Measurements from ENCODE around the gene UPK2.
A peak's percentile ranks its signal among the peaks of the same experiment; 100 is the strongest.

Gene UPK2

GRCh38 chr11:118956094-118956846 lies at the start of gene UPK2:
UPK2 (plus strand) TSS chr11:118956298; CDS start chr11:118956351, 53 bp downstream.
- DNase-seq: peak; percentile 89

- DNase-seq: peak; percentile 92
These were observed 48.8 kb upstream of the UPK2 start for GRCh38 chr11:118907051-118908042.

DNA sequence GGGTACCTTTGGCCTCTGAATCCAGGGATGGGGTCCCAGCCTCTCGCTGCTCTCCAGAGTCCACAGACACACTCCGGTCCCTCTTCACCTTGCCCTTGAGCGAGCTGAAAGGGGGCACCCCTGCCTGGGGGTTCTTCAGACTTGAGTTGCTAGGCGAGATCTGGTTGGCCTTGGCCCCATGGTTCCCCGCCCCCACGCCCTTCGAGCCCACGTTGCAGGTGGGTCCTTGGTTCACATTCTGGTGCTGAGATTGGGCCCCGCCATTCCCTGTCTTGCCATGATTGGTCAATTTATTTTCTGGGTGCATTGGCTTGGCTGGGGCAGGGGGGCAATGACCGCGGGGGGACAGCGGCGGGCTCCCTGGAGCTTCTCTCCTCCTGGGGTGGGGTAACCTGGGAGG lies 47.8 kb upstream of the UPK2 start:
- no peak for DNase-seq

- DNase-seq: no peak
These were observed 47.0 kb upstream of the UPK2 start for GRCh38 chr11:118908901-118909618.

- DNase-seq: no peak
These were observed 46.3 kb upstream of the UPK2 start for GRCh38 chr11:118909619-118910308.

DNA sequence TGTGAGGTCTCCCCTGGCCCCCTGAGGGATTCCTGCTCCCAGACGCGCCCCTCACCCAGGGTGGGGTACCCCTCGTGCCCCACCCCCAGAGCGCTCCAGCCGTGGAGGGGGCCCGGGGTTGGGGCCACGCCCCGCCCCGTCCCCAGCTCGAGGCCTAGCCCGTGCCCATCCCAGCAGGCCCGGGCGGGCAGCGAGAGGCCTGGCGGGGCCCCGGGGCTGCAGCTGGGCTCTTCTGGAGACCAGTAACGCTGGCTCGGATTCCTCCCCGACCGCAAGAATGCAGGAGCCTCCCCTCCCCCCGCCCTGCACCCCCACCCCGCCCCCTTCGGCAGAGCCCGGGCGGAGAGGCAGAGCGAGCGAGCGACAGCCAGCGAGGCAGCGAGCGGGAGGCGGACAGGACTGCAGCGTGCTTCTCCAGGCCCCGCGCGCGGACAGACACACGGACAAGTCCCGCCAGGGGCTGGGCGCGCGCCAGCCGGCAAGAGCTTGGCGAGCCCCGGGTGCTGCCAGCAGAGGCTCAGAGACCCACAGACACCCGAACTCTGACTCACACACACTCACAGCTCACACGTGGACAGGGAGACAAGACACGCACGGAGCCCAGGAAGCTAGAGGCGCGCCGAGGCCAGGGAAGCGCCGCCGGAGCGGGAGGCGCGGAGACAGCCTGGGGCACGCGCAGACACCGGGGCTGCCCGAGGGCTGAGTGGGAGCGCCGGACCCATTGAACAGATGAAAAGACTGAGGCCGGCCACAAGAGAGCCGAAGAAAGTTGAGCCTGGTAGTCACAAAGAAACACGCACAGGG lies 45.6 kb upstream of the UPK2 start:
- DNase-seq: peak; percentile 66

DNA sequence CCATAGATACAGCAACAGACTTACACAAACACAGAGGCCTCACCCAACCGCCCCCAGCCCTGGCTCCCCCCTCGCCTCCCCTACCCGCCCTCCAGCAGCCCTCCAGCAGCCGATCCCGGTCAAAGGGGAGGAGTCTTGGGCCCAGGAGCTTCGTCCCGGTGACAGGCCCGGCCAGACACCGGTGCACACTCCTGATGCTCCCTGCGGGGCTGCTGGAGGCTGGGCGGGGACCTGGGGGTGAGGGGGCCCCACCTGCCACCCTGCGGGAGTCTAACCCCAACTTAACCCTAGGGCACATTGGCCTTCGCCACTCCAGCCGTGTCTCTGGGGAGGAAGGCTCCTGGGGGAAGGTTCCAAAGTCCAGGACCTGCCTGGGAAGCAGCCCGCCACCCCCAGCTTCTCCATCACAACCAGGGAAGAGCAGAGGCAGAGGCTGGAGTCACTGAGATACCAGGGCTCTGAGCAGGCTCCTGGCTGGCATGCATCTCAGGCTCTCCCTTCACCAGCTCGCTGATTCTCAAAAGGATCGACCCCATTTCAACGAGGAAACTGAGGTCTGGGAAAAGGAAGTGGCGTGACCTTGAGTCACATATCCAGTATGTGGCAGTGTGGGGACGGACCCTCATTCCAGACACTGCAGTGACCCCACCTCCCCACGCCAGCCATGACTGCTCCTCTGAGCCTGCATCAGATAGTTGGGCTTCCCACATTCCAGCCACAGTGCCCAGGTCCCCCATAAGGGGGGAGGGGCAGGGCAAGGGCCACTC lies 44.8 kb upstream of the UPK2 start:
- no peak for DNase-seq

GRCh38 chr11:118911880-118912741 lies 44.0 kb upstream of the UPK2 start:
- DNase-seq: peak; percentile 74

DNA sequence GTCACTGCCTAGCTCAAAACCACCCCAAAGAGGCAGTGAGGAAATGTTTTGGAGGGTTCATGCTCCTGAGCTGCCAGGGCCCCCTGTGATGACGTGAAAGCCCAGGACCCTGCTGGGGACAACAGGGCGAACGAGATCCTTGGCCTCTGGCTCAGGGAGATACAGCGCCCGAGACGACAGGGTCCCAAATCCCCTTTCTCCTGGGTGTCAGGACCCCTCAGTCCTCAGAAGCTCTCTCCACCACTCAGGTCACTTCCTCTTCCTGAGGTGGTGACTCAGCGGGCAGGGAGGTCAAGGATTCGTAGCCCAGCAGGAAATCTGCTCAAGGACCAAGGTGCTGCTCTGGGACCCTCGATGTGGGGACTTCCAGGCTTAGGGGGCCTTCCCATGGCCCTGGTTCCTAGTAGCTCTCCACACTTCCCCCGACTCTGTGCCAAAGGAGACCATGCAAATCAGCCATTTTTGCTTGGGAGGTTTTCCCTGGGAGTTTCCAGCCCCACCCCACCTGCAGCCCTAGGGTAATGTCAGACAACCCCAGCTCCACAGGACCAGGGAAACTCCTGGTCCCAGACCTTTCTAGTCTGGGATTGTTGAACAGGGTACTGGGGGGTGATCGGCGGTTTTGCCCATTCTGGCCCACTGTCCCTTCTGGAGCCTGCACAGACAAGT lies 43.2 kb upstream of the UPK2 start:
- DNase-seq: peak; percentile 48

GRCh38 chr11:118913411-118914125 lies 42.5 kb upstream of the UPK2 start:
- DNase-seq: peak; percentile 80

DNA sequence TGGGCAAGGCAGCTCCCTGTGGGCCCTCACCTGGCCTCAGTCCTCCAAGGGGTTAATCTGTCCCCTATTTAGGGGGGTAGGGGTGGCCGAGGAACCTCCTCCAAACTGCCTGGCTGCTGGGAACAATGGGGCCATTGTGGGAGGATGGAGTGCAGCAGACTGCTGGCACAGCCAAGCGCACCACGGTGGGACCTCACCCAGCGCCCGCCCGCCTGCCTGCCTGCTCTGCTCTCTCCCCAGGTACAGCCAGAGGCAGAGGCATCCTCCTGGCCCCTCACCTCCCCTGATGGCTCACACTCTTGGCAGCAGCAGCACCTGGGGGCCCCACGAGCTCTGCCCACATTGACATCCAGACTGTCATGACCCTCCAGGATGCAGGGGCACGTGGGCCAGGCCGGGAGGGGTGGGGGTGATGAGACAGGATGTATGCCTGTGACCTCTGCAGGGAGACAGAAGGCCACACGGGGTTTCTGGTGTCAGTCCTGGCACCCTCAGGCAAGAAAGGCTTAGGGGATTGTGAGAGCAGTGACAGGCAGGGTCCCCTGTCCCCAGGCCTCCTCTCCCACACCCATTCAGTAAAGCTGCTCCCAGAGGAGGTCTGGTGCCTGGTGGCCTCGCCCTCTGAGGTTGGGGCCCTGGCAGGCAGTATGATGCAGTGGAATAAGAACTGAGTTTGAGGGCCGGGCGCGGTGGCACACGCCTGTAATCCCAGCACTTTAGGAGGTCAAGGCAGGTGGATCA lies 41.8 kb upstream of the UPK2 start:
- peak; percentile 80 for DNase-seq

- DNase-seq: no peak
These were observed 41.1 kb upstream of the UPK2 start for GRCh38 chr11:118914987-118915386.

- no peak for DNase-seq
These were observed 40.7 kb upstream of the UPK2 start for GRCh38 chr11:118915396-118915795.

DNA sequence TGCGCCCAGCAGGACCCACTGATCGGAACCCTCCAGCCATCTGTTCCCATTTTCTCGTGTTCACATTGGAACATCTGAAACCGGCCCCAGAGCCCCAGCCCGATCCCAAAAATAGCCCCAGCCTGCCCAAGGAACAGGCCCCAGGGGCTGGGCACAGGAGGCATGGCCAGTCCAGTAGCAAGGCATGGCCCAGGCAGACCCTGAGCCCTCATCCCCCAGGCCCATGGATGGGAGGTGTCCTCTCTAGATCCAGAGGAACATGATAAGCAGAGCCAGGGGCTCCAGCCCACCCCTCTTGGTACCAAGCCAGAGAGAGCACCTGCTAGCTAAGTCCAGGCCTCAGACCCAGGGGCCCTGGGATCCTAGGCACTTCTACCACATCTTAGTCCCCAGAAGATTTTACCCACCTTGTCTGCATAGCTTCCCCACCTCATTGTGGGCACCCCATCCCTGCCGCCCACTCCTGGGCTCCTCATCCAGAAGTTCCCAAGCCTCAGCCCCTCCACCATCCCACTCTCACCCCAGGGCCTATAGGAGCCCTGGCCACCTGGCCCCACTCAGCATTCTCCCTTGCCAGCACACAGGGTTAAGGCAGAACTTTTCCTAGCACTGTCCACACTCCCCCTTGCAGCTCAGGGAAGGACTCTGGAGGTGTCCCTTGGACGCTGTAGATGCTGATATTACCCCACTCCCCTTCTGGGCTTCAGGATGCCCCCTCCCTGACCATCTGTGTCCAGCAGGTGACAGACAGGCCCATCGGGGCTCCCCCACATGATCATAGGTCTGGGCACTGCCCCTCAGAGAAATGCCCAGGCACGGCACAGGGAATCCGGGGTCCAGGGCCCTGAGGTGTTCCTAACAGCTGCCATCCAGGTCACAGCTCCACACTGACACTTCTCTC lies 39.9 kb upstream of the UPK2 start:
- no peak for DNase-seq

GRCh38 chr11:118916842-118917388 lies 39.2 kb upstream of the UPK2 start:
- no peak for DNase-seq

DNA sequence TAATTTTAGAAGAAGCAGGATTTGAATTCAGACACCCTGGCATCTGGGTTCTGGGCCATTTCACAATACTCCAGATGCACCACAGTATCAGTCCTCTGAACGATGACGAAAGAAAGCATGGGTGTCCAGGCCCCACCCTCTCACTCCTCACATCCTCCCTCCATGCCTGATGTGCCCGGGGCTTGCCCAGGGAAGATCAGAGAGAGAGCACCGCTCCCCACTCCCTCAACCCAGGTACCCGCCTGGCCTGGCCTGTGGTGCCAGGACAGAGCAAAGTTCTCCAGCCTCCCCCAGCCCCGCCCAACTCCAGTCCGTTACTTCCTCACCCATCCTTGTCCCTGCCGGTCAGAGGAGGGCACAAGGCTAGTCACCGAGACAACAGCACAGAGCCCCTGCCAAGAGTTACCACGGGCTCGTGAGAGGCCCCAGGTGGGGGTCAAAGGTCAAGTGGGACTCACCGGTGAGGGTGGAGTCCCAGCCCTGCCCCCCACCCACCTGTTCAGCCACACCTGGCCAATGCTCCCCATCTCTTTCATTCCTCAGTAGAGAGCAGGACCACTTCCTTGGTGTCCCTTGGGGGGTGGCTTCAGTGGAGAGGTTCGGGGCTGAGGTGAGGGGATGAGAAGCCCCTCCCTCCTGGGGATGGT lies 38.5 kb upstream of the UPK2 start:
- DNase-seq: peak; percentile 84

Measured in CD4-positive, alpha-beta T cell treated with Interleukin-17A for 1 hour (primary cell).